ENCODE measurements around the gene RYR1.

The RYR1 gene

DNA sequence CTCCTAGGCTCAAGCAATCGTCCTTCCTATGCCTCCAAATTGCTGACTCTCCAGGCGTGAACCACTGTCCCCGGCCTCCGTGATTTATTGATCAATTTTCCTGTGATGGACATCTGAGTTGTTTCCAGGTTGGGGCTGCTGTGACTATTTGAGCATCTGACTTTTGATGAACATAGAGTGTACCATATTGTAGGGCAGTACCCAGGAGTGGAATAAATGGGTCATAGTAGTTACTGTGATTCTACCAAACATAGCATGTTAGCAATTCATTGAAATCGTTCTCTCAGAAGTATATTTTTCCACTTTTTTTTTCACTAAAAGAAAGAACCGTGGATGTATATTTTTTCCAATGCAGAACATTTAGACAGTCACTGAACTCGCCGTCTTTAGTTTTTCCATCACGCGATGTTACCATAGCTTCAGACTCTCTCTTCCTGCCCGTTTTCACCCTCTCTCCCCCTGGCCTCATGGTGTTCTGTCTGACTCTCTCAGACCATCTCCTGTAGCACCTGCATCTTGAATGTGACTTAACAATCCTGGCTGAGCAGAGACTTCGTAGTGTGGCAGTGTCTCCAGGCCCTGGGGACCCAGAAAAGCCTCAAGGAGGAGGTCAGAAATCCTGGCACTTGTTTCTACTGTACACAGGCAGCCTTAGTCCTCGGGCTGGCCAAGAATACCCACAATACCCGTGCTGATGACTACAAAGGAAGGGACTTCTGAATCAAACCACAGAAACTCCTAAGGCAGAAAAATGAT lies 4.3 kb upstream of the RYR1 start:
- TF ChIP-seq, protein P1, sequence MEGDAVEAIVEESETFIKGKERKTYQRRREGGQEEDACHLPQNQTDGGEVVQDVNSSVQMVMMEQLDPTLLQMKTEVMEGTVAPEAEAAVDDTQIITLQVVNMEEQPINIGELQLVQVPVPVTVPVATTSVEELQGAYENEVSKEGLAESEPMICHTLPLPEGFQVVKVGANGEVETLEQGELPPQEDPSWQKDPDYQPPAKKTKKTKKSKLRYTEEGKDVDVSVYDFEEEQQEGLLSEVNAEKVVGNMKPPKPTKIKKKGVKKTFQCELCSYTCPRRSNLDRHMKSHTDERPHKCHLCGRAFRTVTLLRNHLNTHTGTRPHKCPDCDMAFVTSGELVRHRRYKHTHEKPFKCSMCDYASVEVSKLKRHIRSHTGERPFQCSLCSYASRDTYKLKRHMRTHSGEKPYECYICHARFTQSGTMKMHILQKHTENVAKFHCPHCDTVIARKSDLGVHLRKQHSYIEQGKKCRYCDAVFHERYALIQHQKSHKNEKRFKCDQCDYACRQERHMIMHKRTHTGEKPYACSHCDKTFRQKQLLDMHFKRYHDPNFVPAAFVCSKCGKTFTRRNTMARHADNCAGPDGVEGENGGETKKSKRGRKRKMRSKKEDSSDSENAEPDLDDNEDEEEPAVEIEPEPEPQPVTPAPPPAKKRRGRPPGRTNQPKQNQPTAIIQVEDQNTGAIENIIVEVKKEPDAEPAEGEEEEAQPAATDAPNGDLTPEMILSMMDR (IDR thresholded peaks at IDR 0.05; ENCODE audit: low read depth, low read length) = no peak
- no peaks in the 10 kb centered on the region for H3K36me3 ChIP-seq
- no peak overlapping the region for H3K4me3 ChIP-seq (ENCODE audit: low read depth, low read length)
- no peak for DNase-seq
- no peaks in the 10 kb centered on the region for H3K27me3 ChIP-seq (ENCODE audit: insufficient read depth, low read depth, severe bottlenecking)
- H3K9me3 ChIP-seq (ENCODE audit: severe bottlenecking) = no peaks in the 10 kb centered on the region
- no peak overlapping the region for H3K27ac ChIP-seq

DNA sequence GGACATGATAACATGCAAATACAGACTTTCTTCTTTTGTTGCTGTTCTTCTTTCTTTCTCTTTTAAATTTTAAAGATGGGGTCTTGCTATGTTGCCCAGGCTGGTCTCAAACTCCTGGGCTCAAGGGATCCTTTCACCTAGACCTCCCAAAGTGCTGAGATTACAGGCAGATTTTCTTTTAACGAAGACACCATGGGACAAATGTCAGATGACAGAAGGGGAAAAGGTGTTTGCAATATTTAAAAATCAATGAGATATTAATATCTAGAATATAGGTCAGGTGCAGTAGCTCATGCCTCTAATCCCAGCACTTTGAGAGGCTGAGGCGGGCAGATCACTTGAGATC lies 3.7 kb upstream of the RYR1 start:
- Histone ChIP-seq H3K36me3 (no peaks in the 10 kb centered on the region), H3K4me3 (ENCODE audit: low read depth, low read length) (no peak overlapping the region), H3K9me3 (ENCODE audit: severe bottlenecking) (no peaks in the 10 kb centered on the region), H3K27me3 (ENCODE audit: insufficient read depth, low read depth, severe bottlenecking) (no peaks in the 10 kb centered on the region), H3K27ac (no peak overlapping the region)
- DNase-seq = no peak
- TF ChIP-seq, protein P1 (IDR thresholded peaks at IDR 0.05; ENCODE audit: low read depth, low read length) = no peak

DNA sequence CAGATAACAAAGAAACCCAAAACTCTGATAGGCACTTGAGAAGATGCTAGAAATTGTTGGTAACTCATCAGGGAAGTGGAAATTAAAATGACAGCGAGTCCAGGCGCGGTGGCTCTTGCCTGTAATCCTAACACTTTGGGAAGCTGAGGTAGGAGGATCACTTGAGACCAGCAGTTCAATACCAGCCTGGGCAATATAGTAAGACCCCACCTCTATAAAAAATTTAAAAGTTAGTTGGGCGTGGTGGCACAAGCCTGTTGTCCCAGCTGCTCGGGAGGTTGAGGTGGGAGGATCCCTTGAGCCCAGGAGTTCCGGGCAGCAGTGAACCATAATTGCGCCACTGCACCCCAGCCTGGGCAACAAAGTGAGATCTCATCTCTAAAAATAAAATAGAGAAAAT lies 2.6 kb upstream of the RYR1 start:
- H3K9me3 ChIP-seq (ENCODE audit: severe bottlenecking) = no peaks in the 10 kb centered on the region
- TF ChIP-seq, protein P1 (IDR thresholded peaks at IDR 0.05; ENCODE audit: low read depth, low read length) = no peak
- DNase-seq = no peak
- H3K4me3 ChIP-seq (ENCODE audit: low read depth, low read length) = no peak overlapping the region
- H3K27me3 ChIP-seq (ENCODE audit: insufficient read depth, low read depth, severe bottlenecking) = no peaks in the 10 kb centered on the region
- no peaks in the 10 kb centered on the region for H3K36me3 ChIP-seq
- H3K27ac ChIP-seq = no peak overlapping the region

DNA sequence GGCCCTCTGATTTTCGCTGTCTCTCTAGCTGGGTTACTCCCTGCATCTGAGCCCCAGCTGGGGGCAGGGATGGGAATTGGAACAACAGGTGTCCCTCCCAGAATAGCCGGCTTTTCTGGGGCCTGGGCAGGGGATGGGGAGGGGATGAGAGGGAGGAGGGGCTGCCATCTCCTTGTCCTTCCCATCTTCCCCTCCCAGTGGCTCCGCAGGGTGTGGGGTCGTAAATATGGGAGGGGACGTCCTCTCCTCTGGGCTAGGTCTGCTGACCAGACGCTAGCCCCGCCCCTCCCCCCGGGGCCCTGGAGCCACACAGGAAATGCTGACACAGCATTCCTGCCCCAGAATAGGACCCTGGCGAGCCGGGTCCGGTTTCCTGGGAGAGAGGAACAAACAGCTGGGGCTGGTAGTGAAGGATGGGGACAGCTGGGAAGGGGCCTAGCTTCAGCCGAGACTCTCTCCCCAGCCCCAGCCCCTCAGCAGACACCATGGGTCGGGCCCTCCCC lies 1.1 kb downstream of the RYR1 start:
- DNase-seq = peak; percentile 79
- Histone ChIP-seq H3K9me3 (ENCODE audit: severe bottlenecking) (no peaks in the 10 kb centered on the region), H3K27ac (peak overlapping the region; percentile 62), H3K36me3 (no peaks in the 10 kb centered on the region), H3K27me3 (ENCODE audit: insufficient read depth, low read depth, severe bottlenecking) (no peaks in the 10 kb centered on the region), H3K4me3 (ENCODE audit: low read depth, low read length) (peak overlapping the region; percentile 19)
- TF ChIP-seq, protein P1 (IDR thresholded peaks at IDR 0.05; ENCODE audit: low read depth, low read length) = no peak

DNA sequence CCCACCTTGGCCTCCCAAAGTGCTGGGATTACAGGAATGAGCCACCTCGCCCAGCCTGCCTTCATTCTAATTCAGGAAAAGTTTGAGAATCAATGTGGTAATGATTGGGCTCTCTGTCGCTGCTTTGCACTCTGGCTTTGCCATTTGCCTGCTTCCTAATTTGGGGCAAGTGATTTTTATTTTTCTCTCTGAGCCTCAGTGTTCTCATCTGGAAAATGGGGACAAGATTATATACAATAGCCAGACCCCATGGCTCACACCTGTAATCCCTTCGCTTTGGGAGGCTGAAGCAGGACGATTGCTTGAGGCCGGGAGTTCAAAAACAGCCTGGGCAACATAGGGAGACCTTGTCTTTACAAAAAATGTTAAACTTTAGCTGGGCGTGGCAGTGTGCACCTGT lies 3.8 kb downstream of the RYR1 start:
- Histone ChIP-seq H3K36me3 (no peaks in the 10 kb centered on the region), H3K27me3 (ENCODE audit: insufficient read depth, low read depth, severe bottlenecking) (no peaks in the 10 kb centered on the region), H3K9me3 (ENCODE audit: severe bottlenecking) (no peaks in the 10 kb centered on the region), H3K4me3 (ENCODE audit: low read depth, low read length) (no peak overlapping the region), H3K27ac (no peak overlapping the region)
- TF ChIP-seq, protein P1 (IDR thresholded peaks at IDR 0.05; ENCODE audit: low read depth, low read length) = no peak
- no peak for DNase-seq

DNA sequence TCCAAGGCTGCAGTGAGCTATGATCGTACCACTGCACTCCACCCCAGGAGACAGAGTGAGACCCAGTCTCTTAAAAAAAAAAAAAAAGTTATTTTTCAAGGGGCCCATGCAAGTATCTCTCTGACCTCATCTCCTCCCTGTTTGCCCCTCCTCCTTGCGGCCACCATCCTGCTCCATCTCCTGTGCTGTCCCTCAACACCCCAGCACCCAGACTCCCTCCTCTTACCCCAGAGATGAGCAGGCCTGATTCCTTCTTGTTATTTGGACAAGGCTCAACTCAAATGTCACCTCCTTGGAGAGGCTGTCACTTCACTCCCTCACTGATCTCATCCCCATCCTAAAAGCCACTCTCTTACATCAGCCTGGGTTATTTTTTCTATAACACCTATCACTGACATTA lies 4.4 kb downstream of the RYR1 start:
- Histone ChIP-seq H3K36me3 (no peaks in the 10 kb centered on the region), H3K4me3 (ENCODE audit: low read depth, low read length) (no peak overlapping the region), H3K27me3 (ENCODE audit: insufficient read depth, low read depth, severe bottlenecking) (no peaks in the 10 kb centered on the region), H3K27ac (no peak overlapping the region), H3K9me3 (ENCODE audit: severe bottlenecking) (no peaks in the 10 kb centered on the region)
- TF ChIP-seq, protein P1 (IDR thresholded peaks at IDR 0.05; ENCODE audit: low read depth, low read length) = no peak
- DNase-seq = no peak
